Measurements from ENCODE around the gene TRIM16.
"Not testable (repeated sequence)": the region's sequence is repeated elsewhere in the genome, so short reads cannot be mapped to it uniquely, and the experiment has no call there.

DNA sequence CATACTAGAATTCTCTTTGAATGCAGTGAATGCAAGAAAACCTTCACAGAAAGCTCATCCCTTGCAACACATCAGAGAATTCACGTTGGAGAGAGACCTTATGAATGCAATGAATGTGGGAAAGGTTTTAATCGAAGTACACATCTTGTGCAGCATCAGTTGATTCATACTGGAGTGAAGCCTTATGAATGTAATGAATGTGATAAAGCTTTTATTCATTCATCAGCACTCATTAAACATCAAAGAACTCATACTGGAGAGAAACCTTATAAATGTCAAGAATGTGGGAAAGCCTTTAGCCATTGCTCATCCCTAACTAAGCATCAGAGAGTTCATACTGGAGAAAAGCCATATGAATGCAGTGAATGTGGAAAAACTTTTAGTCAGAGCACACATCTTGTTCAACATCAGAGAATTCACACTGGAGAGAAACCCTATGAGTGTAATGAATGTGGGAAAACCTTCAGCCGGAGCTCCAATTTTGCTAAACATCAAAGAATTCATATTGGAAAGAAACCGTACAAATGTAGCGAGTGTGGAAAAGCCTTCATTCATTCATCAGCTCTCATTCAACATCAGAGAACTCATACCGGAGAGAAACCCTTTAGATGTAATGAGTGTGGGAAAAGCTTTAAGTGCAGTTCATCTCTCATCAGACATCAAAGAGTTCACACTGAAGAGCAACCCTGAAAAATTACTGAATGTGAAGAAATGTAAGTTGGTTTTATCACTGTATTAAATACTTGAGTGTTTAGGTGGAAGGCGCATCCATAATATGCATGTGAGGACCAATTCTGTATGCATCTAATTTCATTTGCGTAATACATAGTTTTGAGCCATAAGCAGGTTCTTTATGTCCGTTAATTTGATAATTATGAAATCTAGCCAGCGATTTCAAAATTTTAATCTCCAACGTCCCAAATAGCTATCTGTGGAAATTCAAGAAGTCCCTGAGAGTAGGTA lies 32.8 kb upstream of the TRIM16 start:
- TF ChIP-seq, protein P1, sequence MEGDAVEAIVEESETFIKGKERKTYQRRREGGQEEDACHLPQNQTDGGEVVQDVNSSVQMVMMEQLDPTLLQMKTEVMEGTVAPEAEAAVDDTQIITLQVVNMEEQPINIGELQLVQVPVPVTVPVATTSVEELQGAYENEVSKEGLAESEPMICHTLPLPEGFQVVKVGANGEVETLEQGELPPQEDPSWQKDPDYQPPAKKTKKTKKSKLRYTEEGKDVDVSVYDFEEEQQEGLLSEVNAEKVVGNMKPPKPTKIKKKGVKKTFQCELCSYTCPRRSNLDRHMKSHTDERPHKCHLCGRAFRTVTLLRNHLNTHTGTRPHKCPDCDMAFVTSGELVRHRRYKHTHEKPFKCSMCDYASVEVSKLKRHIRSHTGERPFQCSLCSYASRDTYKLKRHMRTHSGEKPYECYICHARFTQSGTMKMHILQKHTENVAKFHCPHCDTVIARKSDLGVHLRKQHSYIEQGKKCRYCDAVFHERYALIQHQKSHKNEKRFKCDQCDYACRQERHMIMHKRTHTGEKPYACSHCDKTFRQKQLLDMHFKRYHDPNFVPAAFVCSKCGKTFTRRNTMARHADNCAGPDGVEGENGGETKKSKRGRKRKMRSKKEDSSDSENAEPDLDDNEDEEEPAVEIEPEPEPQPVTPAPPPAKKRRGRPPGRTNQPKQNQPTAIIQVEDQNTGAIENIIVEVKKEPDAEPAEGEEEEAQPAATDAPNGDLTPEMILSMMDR (IDR thresholded peaks at IDR 0.05): not testable (repeated sequence)
- TF ChIP-seq ZFX (IDR thresholded peaks at IDR 0.05; ENCODE audit: borderline replicate concordance): not testable (repeated sequence)
